AG09309 (cell line): ENCODE results near the gene AKT1S1.

Experiments used
- DNase-seq: peaks from one replicate; pipeline ENCODE4 v3.0.0-alpha.2; 2010; ENCODE audit warnings: low read depth
- H3K4me3 ChIP-seq: 2 replicates; pipeline ENCODE4 v1.5.1; 2011; ENCODE audit warnings: mild to moderate bottlenecking, low read depth, low read length, moderate library complexity; ENCODE audit not compliant: control insufficient read depth
- CTCF ChIP-seq: IDR thresholded peaks from 2 replicates; pipeline ENCODE4 v1.5.1; 2011; ENCODE audit warnings: mild to moderate bottlenecking, low read depth, low read length, inconsistent platforms; ENCODE audit not compliant: insufficient read depth, control insufficient read depth; ENCODE audit errors: missing control alignments

Gene AKT1S1

GRCh38 chr19:49891393-49891792 lies 14.2 kb upstream of the AKT1S1 start:
- no peak for TF ChIP-seq CTCF
- DNase-seq = no peak
- no peak overlapping the region for H3K4me3 ChIP-seq

DNA sequence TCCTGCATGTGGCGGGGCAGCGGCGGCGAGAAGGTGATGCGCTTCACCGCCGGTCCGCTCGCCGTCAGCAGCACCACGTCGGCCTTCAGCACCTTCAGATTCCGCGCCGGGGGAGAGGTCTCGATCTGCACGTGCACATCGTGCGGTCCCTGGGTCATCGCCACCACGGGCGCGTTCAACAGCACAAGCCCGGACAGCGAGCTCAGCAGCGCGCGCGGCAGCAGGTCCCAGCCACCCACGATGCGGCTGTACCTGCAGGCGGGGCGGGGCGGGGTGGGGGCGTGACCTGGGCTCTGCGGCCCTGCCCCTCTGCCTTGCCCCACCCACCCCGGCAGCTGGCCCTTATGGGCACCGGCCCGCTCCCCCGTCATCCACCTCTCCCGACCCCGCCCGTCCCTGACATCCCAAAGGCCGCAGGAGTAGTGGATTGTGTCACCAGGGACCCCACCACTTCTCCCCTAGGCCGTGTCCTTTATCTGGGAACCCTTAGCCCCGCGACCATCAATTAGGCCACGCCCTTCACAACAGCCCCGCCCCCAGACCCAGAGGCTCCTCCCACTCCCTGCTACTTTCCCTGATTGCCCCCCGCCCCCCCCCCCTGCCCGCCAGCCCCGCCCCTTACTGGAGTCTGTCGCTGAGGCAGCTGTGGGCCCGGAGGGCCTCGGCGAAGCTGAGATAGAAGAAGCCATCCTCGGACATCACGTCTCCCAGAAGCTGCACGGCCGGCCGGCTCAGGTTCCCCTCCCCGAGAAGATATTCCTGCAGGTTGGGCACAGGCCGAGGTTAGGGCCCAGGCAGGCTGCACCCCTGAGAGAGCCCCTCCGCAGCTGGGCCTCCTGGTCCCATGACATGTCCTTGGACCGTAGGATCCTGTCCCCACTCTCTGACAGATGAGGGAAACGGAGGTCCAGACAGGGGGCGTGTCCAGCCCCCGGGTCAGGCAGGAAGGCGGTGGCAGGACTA lies 13.5 kb upstream of the AKT1S1 start:
- TF ChIP-seq CTCF = no peak
- DNase-seq = no peak
- no peak overlapping the region for H3K4me3 ChIP-seq

DNA sequence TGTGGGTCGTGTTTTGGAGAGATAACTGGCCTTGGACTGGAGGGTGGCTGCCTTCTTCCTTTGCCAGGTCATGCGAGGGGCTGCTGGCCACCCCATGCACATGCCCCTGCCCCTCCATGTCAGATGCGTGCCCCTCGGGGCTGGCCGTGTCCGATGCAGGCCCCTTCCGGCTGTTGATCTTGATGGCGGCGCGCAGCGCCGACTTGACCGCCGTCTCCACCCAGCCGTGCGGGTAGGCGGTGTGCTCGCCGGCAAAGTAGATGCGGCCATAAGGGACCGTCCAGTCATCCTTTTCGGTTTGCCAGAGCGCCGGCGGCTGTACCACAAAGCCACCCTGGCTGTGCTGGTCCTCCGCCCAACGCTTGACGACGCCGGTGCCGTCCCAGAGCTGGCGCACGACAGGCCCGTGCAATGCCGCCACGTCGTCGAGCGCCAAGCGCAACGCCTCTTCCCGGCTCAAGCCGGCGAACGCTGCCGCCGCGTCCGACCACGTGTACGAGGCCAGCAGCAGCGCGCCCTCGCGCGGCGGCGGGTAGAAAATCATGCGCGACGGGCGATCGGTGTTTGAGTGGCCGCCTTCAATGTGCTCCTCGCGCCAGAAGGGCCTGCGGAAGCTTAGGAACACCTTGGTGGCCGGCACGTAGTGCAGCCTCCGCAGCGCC lies 12.7 kb upstream of the AKT1S1 start:
- peak; percentile 53 for TF ChIP-seq CTCF
- no peak overlapping the region for H3K4me3 ChIP-seq
- no peak for DNase-seq

DNA sequence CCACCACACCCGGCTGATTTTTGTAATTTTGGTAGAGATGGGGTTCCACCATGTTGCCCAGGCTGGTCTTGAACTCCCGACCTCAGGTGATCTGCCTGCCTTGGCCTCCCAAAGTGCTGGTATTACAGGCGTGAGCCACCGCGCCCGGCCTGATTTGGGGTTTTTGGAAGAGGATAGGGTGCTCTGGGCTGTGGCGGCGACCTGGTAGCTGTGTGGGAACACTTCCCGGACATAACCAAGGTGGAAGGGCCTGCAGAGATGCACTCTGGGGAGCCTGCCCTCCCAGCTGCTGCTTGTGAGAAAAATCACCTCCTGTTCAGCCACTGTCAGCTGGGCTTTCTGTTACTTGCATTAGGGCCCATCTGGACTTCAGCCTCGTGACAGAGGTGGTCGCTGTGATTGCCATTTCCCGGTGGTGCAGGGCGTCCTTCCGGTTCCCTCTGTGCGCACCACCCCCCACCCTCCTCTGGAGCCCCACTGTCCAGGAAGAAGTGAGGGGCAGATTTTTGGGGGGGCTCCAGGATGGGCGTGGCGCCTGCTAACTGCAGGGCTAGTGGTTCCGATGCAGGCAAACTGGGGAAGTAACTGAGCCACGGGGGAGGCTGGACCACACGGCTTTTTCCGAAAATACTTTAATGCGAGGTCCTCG lies 12.0 kb upstream of the AKT1S1 start:
- H3K4me3 ChIP-seq = no peak overlapping the region
- no peak for DNase-seq
- TF ChIP-seq CTCF = no peak

- TF ChIP-seq CTCF = no peak
- H3K4me3 ChIP-seq = no peak overlapping the region
- DNase-seq = no peak
These were observed 11.3 kb upstream of the AKT1S1 start for GRCh38 chr19:49888510-49888824.

- DNase-seq = no peak
- no peak for TF ChIP-seq CTCF
- H3K4me3 ChIP-seq = no peak overlapping the region
These were observed 10.7 kb upstream of the AKT1S1 start for GRCh38 chr19:49887665-49888509.
